ENCODE data around the gene CTNNB1. TPM values are rescaled to one million over a fixed set of nuclear protein-coding genes. Genes with fewer than 3 reads are reported as not detected.

CTNNB1 gene
- total and polyA plus RNA-seq, 5 donors from 2014 or later, result 46.6 to 177 (median 47.9) TPM

DNA sequence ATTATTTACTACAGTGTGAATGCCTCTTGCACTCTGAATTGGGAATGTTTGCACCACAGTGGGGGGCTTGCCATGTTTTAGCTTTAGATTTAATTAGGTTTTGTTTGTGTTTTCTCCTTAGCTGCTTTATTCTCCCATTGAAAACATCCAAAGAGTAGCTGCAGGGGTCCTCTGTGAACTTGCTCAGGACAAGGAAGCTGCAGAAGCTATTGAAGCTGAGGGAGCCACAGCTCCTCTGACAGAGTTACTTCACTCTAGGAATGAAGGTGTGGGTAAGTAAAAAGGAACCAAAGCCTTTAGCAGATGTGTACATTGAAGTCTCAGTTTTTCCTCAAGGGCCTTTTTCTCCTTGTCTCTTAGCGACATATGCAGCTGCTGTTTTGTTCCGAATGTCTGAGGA, 36.9 kb downstream of the CTNNB1 start:
- no peaks in the 10 kb centered on the region for H3K9me3 ChIP-seq (ENCODE audit: control insufficient read depth in 2 of 2, low read length in 2 of 2)
- no peak overlapping the region for H3K4me3 ChIP-seq (ENCODE audit: low read depth, low read length)
- Mint-ChIP-seq H3K36me3 (peaks cover 74% of the 10 kb centered on the region), H3K9me3 (no peaks in the 10 kb centered on the region), H3K4me1 (peaks cover 0 to 13% (median 5%) of the 10 kb centered on the region in 4 donors), H3K4me3 (no peak overlapping the region), H3K27ac (peak overlapping the region in 1 of 3 donors; percentile 26), H3K27me3 (no peaks in the 10 kb centered on the region)
- ATAC-seq (ENCODE audit: low read depth in 2 of 2) (no peak), DNase-seq (no peak)
- peaks cover 92% of the 10 kb centered on the region for H3K36me3 ChIP-seq (ENCODE audit: control insufficient read depth, insufficient read depth, low read length)
- H3K4me1 ChIP-seq (ENCODE audit: control insufficient read depth, insufficient read depth, low read length, poor library complexity, severe bottlenecking), result no peaks in the 10 kb centered on the region
- no peak overlapping the region for H3K27ac ChIP-seq (ENCODE audit: insufficient read depth, low read length, poor library complexity, severe bottlenecking)
- no peaks in the 10 kb centered on the region for H3K27me3 ChIP-seq (ENCODE audit: control insufficient read depth, insufficient read depth, low read length)

DNA sequence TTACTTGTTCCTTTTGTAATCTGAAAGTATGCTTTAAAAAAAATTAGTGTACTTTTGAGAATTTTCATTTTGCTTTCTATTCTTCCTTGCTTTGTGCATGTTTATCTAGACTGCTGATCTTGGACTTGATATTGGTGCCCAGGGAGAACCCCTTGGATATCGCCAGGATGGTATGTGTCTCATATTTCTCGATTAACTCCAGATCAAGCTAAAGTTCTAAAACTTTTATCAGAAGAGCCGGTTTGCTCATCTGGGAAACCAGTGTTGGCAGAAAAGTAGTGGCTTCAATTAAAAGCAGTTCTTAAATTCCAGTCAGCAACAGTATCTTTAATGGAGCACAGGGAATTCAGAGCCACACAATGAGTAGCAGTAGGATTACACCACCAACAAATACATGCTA, 38.6 kb downstream of the CTNNB1 start:
- H3K27ac ChIP-seq (ENCODE audit: insufficient read depth, low read length, poor library complexity, severe bottlenecking), result no peak overlapping the region
- ATAC-seq (ENCODE audit: low read depth in 2 of 2), result no peak
- H3K4me1 Mint-ChIP-seq, result peaks cover 0 to 11% (median 2%) of the 10 kb centered on the region in 4 donors
- no peak for DNase-seq
- H3K36me3 ChIP-seq (ENCODE audit: control insufficient read depth, insufficient read depth, low read length), result peaks cover 86% of the 10 kb centered on the region
- H3K9me3 Mint-ChIP-seq, result no peaks in the 10 kb centered on the region
- no peak overlapping the region for H3K4me3 Mint-ChIP-seq
- H3K27ac Mint-ChIP-seq, result peak overlapping the region in 1 of 3 donors; percentile 12
- H3K27me3 ChIP-seq (ENCODE audit: control insufficient read depth, insufficient read depth, low read length), result no peaks in the 10 kb centered on the region
- H3K36me3 Mint-ChIP-seq, result peaks cover 64% of the 10 kb centered on the region
- H3K27me3 Mint-ChIP-seq, result no peaks in the 10 kb centered on the region
- no peaks in the 10 kb centered on the region for H3K4me1 ChIP-seq (ENCODE audit: control insufficient read depth, insufficient read depth, low read length, poor library complexity, severe bottlenecking)
- no peak overlapping the region for H3K4me3 ChIP-seq (ENCODE audit: low read depth, low read length)
- H3K9me3 ChIP-seq (ENCODE audit: control insufficient read depth in 2 of 2, low read length in 2 of 2), result no peaks in the 10 kb centered on the region

DNA sequence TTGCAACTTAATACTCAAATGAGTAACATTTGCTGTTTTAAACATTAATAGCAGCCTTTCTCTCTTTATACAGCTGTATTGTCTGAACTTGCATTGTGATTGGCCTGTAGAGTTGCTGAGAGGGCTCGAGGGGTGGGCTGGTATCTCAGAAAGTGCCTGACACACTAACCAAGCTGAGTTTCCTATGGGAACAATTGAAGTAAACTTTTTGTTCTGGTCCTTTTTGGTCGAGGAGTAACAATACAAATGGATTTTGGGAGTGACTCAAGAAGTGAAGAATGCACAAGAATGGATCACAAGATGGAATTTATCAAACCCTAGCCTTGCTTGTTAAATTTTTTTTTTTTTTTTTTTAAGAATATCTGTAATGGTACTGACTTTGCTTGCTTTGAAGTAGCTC, 40.3 kb downstream of the CTNNB1 start:
- Histone ChIP-seq H3K4me3 (ENCODE audit: low read depth, low read length) (no peak overlapping the region), H3K4me1 (ENCODE audit: control insufficient read depth, insufficient read depth, low read length, poor library complexity, severe bottlenecking) (no peaks in the 10 kb centered on the region), H3K9me3 (ENCODE audit: control insufficient read depth in 2 of 2, low read length in 2 of 2) (no peaks in the 10 kb centered on the region), H3K27me3 (ENCODE audit: control insufficient read depth, insufficient read depth, low read length) (no peaks in the 10 kb centered on the region), H3K36me3 (ENCODE audit: control insufficient read depth, insufficient read depth, low read length) (peaks cover 69% of the 10 kb centered on the region), H3K27ac (ENCODE audit: insufficient read depth, low read length, poor library complexity, severe bottlenecking) (no peak overlapping the region)
- H3K27ac Mint-ChIP-seq, result peak overlapping the region in 1 of 3 donors; percentile 64
- H3K36me3 Mint-ChIP-seq, result peaks cover 47% of the 10 kb centered on the region
- no peak overlapping the region for H3K4me3 Mint-ChIP-seq
- no peak for DNase-seq
- H3K27me3 Mint-ChIP-seq, result no peaks in the 10 kb centered on the region
- H3K9me3 Mint-ChIP-seq, result no peaks in the 10 kb centered on the region
- peaks cover 0 to 11% (median 2%) of the 10 kb centered on the region in 4 donors for H3K4me1 Mint-ChIP-seq
- no peak for ATAC-seq (ENCODE audit: low read depth in 2 of 2)

DNA sequence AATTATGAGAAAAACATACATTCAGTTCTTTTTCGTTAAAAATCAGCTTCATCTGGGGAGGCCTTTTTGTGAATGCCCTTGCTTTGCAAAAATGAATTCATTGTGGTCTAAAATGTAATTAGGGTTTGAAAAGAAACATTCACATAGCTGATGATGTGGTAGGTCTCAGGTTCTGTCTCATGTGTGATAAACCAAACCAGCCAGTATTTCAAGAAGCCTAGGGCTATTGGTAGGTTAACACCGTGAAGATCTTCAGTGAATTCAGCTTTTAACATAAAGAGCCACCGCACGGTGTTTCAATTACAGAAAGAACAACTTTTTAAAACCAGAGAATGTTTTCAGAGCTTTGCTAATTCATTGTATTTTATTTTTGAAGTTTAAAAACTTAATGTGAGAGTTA, 41.9 kb downstream of the CTNNB1 start:
- ATAC-seq (ENCODE audit: low read depth in 2 of 2), result no peak
- Histone ChIP-seq H3K27me3 (ENCODE audit: control insufficient read depth, insufficient read depth, low read length) (no peaks in the 10 kb centered on the region), H3K27ac (ENCODE audit: insufficient read depth, low read length, poor library complexity, severe bottlenecking) (no peak overlapping the region), H3K4me1 (ENCODE audit: control insufficient read depth, insufficient read depth, low read length, poor library complexity, severe bottlenecking) (no peaks in the 10 kb centered on the region), H3K36me3 (ENCODE audit: control insufficient read depth, insufficient read depth, low read length) (peaks cover 53% of the 10 kb centered on the region), H3K4me3 (ENCODE audit: low read depth, low read length) (no peak overlapping the region), H3K9me3 (ENCODE audit: control insufficient read depth in 2 of 2, low read length in 2 of 2) (no peaks in the 10 kb centered on the region)
- no peak overlapping the region for H3K4me3 Mint-ChIP-seq
- no peaks in the 10 kb centered on the region for H3K27me3 Mint-ChIP-seq
- H3K4me1 Mint-ChIP-seq, result peaks cover 0 to 11% (median 2%) of the 10 kb centered on the region in 4 donors
- H3K9me3 Mint-ChIP-seq, result no peaks in the 10 kb centered on the region
- H3K27ac Mint-ChIP-seq, result no peak overlapping the region
- peaks cover 35% of the 10 kb centered on the region for H3K36me3 Mint-ChIP-seq
- no peak for DNase-seq

DNA sequence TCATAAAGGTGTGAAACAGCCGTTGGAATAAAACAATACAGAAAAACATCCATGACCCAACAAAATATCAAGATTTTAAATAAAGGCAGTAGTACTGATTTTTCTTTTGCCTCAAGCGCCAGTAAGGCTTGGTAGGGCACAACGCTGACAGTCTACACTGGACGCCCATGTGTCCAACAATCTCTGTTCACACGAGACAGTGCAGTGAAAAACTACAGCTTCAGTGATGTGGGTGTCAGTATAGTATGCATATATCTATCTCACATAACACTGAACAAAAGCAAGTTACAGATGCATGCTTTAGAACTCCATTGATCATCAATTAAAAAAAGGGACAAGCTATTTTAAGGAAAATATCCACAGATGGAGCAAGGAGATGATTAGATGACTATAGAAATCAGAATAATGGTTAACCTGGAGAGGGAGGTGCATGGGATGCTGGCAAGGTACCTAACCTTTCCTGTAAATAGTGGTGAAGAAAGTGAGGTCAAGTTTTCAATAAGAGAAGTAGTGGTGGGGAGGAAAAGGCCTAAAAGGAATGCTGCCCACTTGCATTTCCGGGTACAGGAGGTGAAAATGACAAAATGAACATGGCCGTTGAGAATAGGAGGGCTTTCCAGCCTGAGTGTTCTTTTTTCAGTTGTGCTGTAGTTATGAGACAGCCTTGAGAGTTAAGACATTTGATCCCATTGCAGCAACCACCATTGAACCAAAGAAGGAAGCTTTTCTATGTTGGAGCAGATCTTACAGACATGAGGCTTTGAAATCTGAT, 42.7 kb downstream of the CTNNB1 start:
- Mint-ChIP-seq H3K9me3 (no peaks in the 10 kb centered on the region), H3K36me3 (peaks cover 33% of the 10 kb centered on the region), H3K4me3 (no peak overlapping the region), H3K27ac (peak overlapping the region in 1 of 3 donors; percentile 86), H3K4me1 (peaks cover 0 to 11% (median 2%) of the 10 kb centered on the region in 4 donors), H3K27me3 (no peaks in the 10 kb centered on the region)
- Histone ChIP-seq H3K9me3 (ENCODE audit: control insufficient read depth in 2 of 2, low read length in 2 of 2) (no peaks in the 10 kb centered on the region), H3K27me3 (ENCODE audit: control insufficient read depth, insufficient read depth, low read length) (no peaks in the 10 kb centered on the region), H3K4me3 (ENCODE audit: low read depth, low read length) (no peak overlapping the region), H3K36me3 (ENCODE audit: control insufficient read depth, insufficient read depth, low read length) (peaks cover 45% of the 10 kb centered on the region), H3K4me1 (ENCODE audit: control insufficient read depth, insufficient read depth, low read length, poor library complexity, severe bottlenecking) (no peaks in the 10 kb centered on the region), H3K27ac (ENCODE audit: insufficient read depth, low read length, poor library complexity, severe bottlenecking) (no peak overlapping the region)
- ATAC-seq (ENCODE audit: low read depth in 2 of 2) (no peak), DNase-seq (no peak)

DNA sequence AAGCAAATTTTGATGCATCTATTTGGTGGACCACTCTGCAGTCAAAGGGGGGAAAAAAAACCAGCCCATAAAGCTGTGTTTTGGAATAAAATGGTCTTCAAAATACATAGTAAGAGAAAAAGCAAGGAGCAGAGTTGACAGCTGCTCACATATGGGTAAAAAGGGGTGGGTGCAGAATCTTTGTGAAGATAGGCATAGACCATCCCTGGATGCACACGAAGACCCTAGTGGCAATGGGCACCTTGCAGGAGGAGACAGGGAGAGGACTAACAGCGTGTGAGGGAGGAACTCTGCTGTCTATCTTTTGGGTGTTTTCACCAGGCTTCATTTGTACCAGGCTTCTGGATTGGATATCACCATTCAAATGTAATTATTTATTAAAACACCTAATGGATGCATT, 43.9 kb downstream of the CTNNB1 start:
- H3K36me3 Mint-ChIP-seq, result peaks cover 21% of the 10 kb centered on the region
- no peaks in the 10 kb centered on the region for H3K9me3 Mint-ChIP-seq
- Histone ChIP-seq H3K4me3 (ENCODE audit: low read depth, low read length) (no peak overlapping the region), H3K27ac (ENCODE audit: insufficient read depth, low read length, poor library complexity, severe bottlenecking) (no peak overlapping the region), H3K9me3 (ENCODE audit: control insufficient read depth in 2 of 2, low read length in 2 of 2) (no peaks in the 10 kb centered on the region), H3K4me1 (ENCODE audit: control insufficient read depth, insufficient read depth, low read length, poor library complexity, severe bottlenecking) (no peaks in the 10 kb centered on the region), H3K36me3 (ENCODE audit: control insufficient read depth, insufficient read depth, low read length) (peaks cover 33% of the 10 kb centered on the region), H3K27me3 (ENCODE audit: control insufficient read depth, insufficient read depth, low read length) (no peaks in the 10 kb centered on the region)
- ATAC-seq (ENCODE audit: low read depth in 2 of 2) (no peak), DNase-seq (no peak)
- H3K27me3 Mint-ChIP-seq, result no peaks in the 10 kb centered on the region
- H3K4me1 Mint-ChIP-seq, result peaks cover 0 to 9% (median 2%) of the 10 kb centered on the region in 4 donors
- no peak overlapping the region for H3K4me3 Mint-ChIP-seq
- H3K27ac Mint-ChIP-seq, result peak overlapping the region in 1 of 3 donors; percentile 85

DNA sequence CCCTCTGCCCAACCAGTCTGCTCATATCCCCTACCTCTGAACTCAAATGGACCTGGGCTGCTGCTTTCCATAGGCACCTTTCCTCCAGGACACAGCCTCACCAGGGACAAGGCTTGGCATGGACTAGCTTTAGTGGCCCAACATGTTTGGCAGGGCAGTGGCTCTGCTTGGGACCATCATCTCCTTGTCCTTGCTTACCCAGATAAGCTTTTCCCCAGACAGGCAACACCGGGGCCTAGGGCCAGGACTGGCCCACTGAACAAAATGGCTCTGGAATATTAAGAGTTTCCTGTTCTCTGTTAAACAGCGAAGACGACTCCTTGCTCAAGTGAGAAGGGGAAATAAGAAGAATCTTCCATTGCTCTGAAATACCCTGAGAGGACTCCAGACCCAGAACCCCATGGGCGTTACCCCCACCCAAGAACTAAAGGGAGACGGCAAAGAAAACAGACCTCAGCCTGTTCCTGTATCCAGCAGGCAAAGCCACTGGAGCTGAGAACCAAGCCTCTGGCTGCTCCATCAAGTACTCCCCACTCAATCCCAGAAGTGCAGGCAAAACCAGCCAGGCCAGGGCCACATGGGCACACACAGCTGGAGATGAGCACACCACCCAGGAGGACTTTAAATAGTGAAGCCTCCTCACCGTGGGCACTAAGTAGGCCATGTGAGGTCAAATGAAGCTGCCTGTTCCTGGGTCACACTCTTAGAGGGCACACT, 45.5 kb downstream of the CTNNB1 start:
- Mint-ChIP-seq H3K9me3 (no peaks in the 10 kb centered on the region), H3K36me3 (peaks cover 5% of the 10 kb centered on the region), H3K4me1 (peaks cover 0 to 4% (median 1%) of the 10 kb centered on the region in 4 donors), H3K27ac (peak overlapping the region in 2 of 3 donors; percentile 42 to 85), H3K4me3 (no peak overlapping the region), H3K27me3 (no peaks in the 10 kb centered on the region)
- Histone ChIP-seq H3K9me3 (ENCODE audit: control insufficient read depth in 2 of 2, low read length in 2 of 2) (no peaks in the 10 kb centered on the region), H3K4me1 (ENCODE audit: control insufficient read depth, insufficient read depth, low read length, poor library complexity, severe bottlenecking) (no peaks in the 10 kb centered on the region), H3K4me3 (ENCODE audit: low read depth, low read length) (no peak overlapping the region), H3K36me3 (ENCODE audit: control insufficient read depth, insufficient read depth, low read length) (peaks cover 17% of the 10 kb centered on the region), H3K27me3 (ENCODE audit: control insufficient read depth, insufficient read depth, low read length) (no peaks in the 10 kb centered on the region), H3K27ac (ENCODE audit: insufficient read depth, low read length, poor library complexity, severe bottlenecking) (no peak overlapping the region)
- ATAC-seq (ENCODE audit: low read depth in 2 of 2), result peak in 1 of 2 donors; percentile 6
- no peak for DNase-seq

Measured in CD4-positive, CD25-positive, alpha-beta regulatory T cell (primary cell).